Right lobe of liver (tissue), 6 donors: ENCODE results near the gene GNAT1. TPM values are rescaled to one million over a fixed set of nuclear protein-coding genes. Genes with fewer than 3 reads are reported as not detected.

Experiments
- ATAC-seq, 4 donors: fragments of 200-7000 bp; cut with Tn5 transposase; one replicate each; pipeline ENCODE4 v1.9.1; 2020; ENCODE audit warnings: mild to moderate bottlenecking in 4 of 4, moderate library complexity in 4 of 4
- DNase-seq, 3 donors: peaks; one replicate each; pipeline ENCODE4 v3.0.0-alpha.2; 2020
- H3K27ac ChIP-seq, 3 donors: fragments of 200-600 bp; one replicate each; pipeline ENCODE4 v1.8.0; 2022
- H3K27me3 ChIP-seq, 2 donors: fragments of 200-600 bp; one replicate each; pipeline ENCODE4 v1.8.0; 2022
- H3K36me3 ChIP-seq, 4 donors: fragments of 200-600 bp; sonication (generic) in 1 of 4; one replicate each; pipeline versions ENCODE4 v1.5.1 to v1.8.0; 2017 to 2022; ENCODE audit warnings: control low read depth in 1 of 4
- H3K4me1 ChIP-seq, 4 donors: fragments of 200-600 bp; sonication (generic) in 1 of 4; one replicate each; pipeline versions ENCODE4 v1.5.1 to v1.8.0; 2017 to 2022; ENCODE audit warnings: control low read depth in 1 of 4
- H3K4me3 ChIP-seq, 3 donors: fragments of 200-600 bp; one replicate each; pipeline ENCODE4 v1.8.0; 2022
- H3K9me3 ChIP-seq, 4 donors: fragments of 200-600 bp; sonication (generic) in 1 of 4; one replicate each; pipeline versions ENCODE4 v1.5.1 to v1.8.0; 2017 to 2022; ENCODE audit warnings: control low read depth in 1 of 4
- CTCF ChIP-seq, 4 donors: fragments of 200-600 bp in 3 of 4; fragments of 450-650 bp in 1 of 4; IDR thresholded peaks; one replicate each; pipeline versions ENCODE4 v1.5.1 to v1.8.0; 2016 to 2022; ENCODE audit warnings: antibody characterized with exemption in 4 of 4, mild to moderate bottlenecking in 2 of 4
- POLR2A ChIP-seq: fragments of 450-650 bp; IDR thresholded peaks from one replicate; pipeline ENCODE4 v1.6.1; 2017; ENCODE audit warnings: antibody characterized with exemption, mild to moderate bottlenecking
- WGBS: methylation state at CpG from one replicate; pipeline ENCODE4 v1.1.6; 2018; ENCODE audit warnings: low coverage, low lambda C conversion rate; ENCODE audit not compliant: insufficient coverage; ENCODE audit errors: missing lambda C conversion rate; 5-methylcytosine and 5-hydroxymethylcytosine counted together
- intact Hi-C, 2 donors: fragments of 100-400 bp; cut with DNase I; formaldehyde crosslinking; loops; one replicate each; pipeline versions ENCODE4 v1.11.2 to v1.14.1; 2022
- total RNA-seq, 6 experiments: library from RNA; depleted of rRNA in 2 of 6; stranded (reverse); fragments of >200 nt in 2 of 6; fragmentation: NEBNext Ultra II Directional in 3 of 6; extraction: Animal tissue kit (Norgen Biotek cat#: 25700) in 3 of 6; gene quantifications; one replicate each; pipeline versions ENCODE4 v1.1.0 to v1.2.4, GENCODE V29; 2016 to 2023
- donor health status: DM: no; HTN: yes; CAD: no.
- donor health status: DM: no; HTN: no; CAD: no.
- donor health status: DM: no; HTN: no; CAD: no.
- donor health status: DM: no; HTN: yes; CAD: no.
- donor health status: DM: no; HTN: yes; CAD: no.

Gene GNAT1
- total RNA-seq, 6 experiments from 2014 or later: 0.07 TPM; not detected in 5

DNA sequence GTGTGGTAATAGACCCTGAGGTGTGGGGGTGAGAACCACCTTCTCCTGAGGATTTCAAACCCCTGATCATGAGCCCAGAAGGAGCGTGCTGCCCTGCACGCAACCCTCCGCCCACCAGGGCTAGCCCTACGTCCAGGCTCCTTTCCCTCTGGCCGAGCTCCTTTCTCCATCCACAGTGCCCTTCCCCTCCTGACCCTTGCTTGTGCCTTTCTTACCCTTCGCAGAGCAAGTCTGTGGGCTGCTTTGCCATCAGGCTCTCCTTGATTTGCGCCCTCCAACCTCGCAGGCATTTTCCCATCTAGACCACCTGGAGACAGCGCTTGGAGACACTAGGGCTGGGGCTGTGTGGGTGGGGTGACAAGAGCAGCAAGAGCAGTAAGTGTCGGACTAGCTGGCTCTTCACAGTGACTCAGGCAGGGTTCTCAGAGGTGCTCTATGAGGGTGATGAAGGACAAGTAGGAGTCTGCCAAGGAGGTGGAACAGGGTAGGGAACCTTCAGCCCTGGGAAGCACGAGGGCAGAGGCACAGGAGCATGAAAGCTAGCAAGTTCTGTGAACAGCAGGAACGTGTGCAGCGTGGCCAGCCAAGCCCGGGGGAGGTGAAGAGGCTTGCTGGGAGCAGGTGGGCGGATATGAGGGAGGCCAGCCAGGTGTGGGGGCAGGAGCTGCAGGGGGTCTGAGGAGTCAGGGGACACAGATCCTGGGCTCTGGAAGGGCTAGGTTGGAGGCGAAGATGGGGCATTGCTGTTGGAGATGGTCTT lies 11.1 kb downstream of the GNAT1 start:
- Histone ChIP-seq H3K27ac (peak overlapping the region; percentile 54 to 99 (median 98)), H3K9me3 (no peaks in the 10 kb centered on the region), H3K27me3 (no peaks in the 10 kb centered on the region), H3K4me3 (no peak overlapping the region), H3K36me3 (no peaks in the 10 kb centered on the region), H3K4me1 (peaks cover 0 to 51% (median 26%) of the 10 kb centered on the region in 4 donors)
- ATAC-seq: no peak
- intact Hi-C loops: no loop called here
- no peak for DNase-seq
- TF ChIP-seq CTCF (IDR thresholded peaks at IDR 0.05) (no peak), POLR2A (no peak)
- WGBS: 54% methylated on average over 14 of the region's 16 CpGs

DNA sequence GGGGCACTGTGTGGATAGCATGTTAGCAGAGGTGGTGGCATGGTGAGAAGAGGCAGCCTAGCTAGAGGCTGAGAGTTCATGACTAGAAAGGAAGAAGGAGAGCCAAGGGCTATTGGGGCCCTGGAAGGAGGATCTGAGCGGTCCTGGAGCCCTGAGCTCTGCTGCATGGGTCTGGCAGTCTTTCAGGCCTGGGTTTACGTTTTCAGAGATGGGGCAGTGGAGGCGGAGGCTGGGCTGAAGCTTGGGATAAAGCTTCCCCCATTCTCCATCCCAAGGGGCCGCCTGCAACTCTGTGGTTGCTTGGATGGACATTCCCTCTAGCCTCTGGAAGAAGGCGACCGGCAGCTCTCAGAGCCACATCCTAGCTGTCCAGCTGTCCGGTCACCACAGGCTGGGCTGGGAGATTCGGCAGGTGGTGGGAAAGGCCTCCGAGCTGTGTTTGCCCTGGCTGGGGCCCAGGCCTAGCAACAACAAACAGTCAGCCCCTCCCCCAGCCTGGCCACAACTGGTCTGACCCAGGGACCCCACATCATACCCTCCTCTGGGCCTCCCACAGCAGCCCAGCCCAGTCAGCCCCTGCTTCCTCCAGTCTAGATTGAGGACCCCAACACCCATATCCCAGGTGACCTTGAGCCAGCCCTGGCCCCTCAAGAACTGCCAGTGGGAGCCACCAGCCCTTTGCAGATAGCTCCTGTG lies 11.9 kb downstream of the GNAT1 start:
- no CpG with 5 or more reads among the region's 9 CpGs for WGBS
- TF ChIP-seq POLR2A (peak; percentile 38), CTCF (IDR thresholded peaks at IDR 0.05) (no peak)
- ATAC-seq (peak; percentile 37 to 56 (median 47)), DNase-seq (peak; percentile 75 to 84 (median 83))
- no peak overlapping the region for H3K4me3 ChIP-seq
- intact Hi-C loops: no loop called here
- peak overlapping the region in 2 of 3 donors; percentile 98 to 99 for H3K27ac ChIP-seq
- peaks cover 0 to 55% (median 29%) of the 10 kb centered on the region in 4 donors for H3K4me1 ChIP-seq
- no peaks in the 10 kb centered on the region for H3K36me3 ChIP-seq
- H3K27me3 ChIP-seq: no peaks in the 10 kb centered on the region
- H3K9me3 ChIP-seq: no peaks in the 10 kb centered on the region

GRCh38 chr3:50203809-50204803 lies 12.7 kb downstream of the GNAT1 start:
- Histone ChIP-seq H3K27me3 (no peaks in the 10 kb centered on the region), H3K27ac (peak overlapping the region; percentile 76 to 99 (median 98)), H3K9me3 (no peaks in the 10 kb centered on the region), H3K4me1 (peaks cover 0 to 63% (median 29%) of the 10 kb centered on the region in 4 donors), H3K36me3 (no peaks in the 10 kb centered on the region), H3K4me3 (peak overlapping the region in 2 of 3 donors; percentile 88 to 94)
- intact Hi-C loops: no loop called here
- peak in 1 of 3 donors; percentile 20 for DNase-seq
- no peak for ATAC-seq
- WGBS: 38% methylated on average over 6 of the region's 12 CpGs
- TF ChIP-seq CTCF (IDR thresholded peaks at IDR 0.05) (no peak), POLR2A (no peak)

- ATAC-seq (peak; percentile 40 to 66 (median 62)), DNase-seq (peak; percentile 68 to 80 (median 77))
- H3K36me3 ChIP-seq: no peaks in the 10 kb centered on the region
- peaks cover 0 to 70% (median 32%) of the 10 kb centered on the region in 4 donors for H3K4me1 ChIP-seq
- intact Hi-C loops: no loop called here
- H3K27me3 ChIP-seq: no peaks in the 10 kb centered on the region
- TF ChIP-seq POLR2A (peak; percentile 61), CTCF (IDR thresholded peaks at IDR 0.05) (no peak)
- H3K9me3 ChIP-seq: no peaks in the 10 kb centered on the region
- H3K27ac ChIP-seq: peak within 1 kb of the TSS; percentile 76 to 99 (median 98)
- H3K4me3 ChIP-seq: peak within 1 kb of the TSS; percentile 77 to 94 (median 88)
- WGBS: 0% methylated on average over 1 of the region's 41 CpGs
Measured at GRCh38 chr3:50204804-50205412, 13.5 kb downstream of the GNAT1 start, which contains the start of gene SLC38A3. TSS of gene SLC38A3 (plus strand) at chr3:50205271. CDS start at chr3:50214200, 8,929 bp downstream.
